Measurements from ENCODE around the gene RTL10.

DNA sequence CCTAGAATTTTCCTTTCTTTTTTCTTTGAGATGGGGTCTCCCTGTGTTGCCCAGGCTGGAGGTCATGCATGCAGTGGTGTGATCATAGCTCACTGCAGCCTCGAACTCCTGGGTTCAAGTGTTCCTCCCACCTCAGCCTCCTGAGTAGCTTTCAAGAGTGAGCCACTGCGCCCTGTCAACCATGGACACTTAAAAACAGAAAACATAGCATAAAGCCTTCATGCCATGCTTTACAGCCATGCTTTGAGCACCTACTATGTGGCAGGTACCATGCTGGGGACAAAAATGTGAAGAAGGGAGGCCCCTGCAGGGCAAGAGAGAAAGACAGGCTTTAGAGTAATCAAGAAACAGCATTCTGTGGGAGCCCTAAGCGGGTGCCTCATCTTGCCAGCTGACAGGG is 13.7 kb upstream of the RTL10 start:
- TF ChIP-seq, protein P1, sequence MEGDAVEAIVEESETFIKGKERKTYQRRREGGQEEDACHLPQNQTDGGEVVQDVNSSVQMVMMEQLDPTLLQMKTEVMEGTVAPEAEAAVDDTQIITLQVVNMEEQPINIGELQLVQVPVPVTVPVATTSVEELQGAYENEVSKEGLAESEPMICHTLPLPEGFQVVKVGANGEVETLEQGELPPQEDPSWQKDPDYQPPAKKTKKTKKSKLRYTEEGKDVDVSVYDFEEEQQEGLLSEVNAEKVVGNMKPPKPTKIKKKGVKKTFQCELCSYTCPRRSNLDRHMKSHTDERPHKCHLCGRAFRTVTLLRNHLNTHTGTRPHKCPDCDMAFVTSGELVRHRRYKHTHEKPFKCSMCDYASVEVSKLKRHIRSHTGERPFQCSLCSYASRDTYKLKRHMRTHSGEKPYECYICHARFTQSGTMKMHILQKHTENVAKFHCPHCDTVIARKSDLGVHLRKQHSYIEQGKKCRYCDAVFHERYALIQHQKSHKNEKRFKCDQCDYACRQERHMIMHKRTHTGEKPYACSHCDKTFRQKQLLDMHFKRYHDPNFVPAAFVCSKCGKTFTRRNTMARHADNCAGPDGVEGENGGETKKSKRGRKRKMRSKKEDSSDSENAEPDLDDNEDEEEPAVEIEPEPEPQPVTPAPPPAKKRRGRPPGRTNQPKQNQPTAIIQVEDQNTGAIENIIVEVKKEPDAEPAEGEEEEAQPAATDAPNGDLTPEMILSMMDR (IDR thresholded peaks at IDR 0.05) = no peak
- no peak for TF ChIP-seq POLR2A (IDR thresholded peaks at IDR 0.05)
